HG02870 (cell line): Measurements from ENCODE around the gene CDS2.

Experiments
- ATAC-seq: cut with Tn5 transposase; IDR thresholded peaks from one replicate; pipeline ENCODE4 v1.9.1; 2021; ENCODE audit warnings: mild to moderate bottlenecking, moderate library complexity; ENCODE audit not compliant: unreplicated experiment

Gene CDS2

GRCh38 chr20:5177071-5177470, 50.3 kb downstream of the CDS2 start:
- no peak for ATAC-seq

DNA sequence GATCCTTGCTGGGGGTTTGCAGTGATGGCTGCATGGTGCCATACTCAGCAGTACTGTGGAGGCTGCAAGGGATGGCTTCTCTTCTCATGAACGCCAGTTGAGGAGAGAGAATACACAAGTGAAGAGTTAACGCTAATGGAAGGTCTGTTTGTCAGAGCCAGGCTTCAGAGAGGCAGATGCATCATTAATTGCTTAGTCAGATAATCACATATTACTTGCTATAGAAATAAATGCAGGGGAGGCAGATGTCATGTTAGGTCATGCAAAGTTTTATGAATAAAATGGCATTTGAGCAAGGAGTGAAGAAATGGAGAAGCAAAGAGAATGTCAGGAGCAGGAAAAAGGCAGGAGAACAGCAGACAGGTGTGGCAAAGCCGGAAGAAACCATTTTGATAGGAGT, 51.2 kb downstream of the CDS2 start:
- ATAC-seq, result no peak

GRCh38 chr20:5180421-5180820, 53.6 kb downstream of the CDS2 start:
- no peak for ATAC-seq

DNA sequence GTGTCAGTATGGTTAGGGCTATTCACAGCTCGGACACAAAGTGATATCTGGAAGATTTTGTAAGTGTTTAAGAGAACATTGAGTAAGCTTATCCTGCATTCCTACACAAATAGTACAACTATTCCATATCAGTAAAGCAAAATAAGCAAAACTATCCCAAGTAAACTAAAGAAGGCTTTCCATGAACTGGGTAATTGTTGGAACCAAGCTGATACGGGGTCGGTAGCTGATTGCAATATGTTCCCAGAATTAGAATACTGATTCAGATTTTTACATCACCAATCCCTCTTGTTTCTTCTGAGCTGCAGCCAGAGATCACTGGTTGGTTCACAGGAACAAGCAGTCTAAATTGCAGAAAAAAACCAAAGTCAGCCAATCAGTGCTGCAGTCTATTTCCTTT, 54.1 kb downstream of the CDS2 start:
- no peak for ATAC-seq

DNA sequence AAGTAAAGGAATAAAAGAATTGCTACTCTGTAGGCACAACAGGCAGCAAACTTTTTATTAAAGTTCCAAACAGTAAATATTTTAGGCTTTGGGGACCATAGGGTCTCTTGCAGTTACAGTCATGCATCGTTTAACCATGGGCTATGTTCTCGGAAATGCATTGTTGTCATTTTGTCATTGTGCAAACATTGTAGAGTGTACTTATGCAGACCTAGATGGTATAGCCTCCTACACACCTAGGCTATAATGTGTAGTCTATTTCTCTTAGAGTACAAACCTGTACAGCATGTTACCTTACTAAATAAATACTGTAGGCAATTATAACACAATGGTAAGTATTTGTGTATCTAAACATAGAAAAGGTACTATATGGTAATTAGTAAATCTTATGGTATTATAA, 54.7 kb downstream of the CDS2 start:
- no peak for ATAC-seq

DNA sequence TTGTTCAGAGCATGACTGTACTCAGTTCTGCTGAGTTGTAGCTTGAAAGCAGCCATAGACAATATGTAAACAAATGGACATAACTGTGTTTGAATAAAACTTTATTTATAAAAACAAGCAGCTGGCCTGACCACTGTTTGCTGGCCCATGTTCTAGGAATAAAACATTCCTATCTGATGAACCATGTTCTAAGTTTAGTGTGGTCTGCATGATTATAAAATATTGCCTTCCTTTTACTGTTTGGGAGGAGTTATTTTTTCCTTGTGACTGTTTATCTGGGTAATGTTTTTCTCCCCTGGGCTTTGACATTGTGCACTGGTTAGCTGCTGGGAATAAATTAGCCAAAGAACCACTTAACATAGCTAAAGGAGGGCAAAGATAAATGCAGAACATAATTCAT, 55.1 kb downstream of the CDS2 start:
- ATAC-seq, result no peak

DNA sequence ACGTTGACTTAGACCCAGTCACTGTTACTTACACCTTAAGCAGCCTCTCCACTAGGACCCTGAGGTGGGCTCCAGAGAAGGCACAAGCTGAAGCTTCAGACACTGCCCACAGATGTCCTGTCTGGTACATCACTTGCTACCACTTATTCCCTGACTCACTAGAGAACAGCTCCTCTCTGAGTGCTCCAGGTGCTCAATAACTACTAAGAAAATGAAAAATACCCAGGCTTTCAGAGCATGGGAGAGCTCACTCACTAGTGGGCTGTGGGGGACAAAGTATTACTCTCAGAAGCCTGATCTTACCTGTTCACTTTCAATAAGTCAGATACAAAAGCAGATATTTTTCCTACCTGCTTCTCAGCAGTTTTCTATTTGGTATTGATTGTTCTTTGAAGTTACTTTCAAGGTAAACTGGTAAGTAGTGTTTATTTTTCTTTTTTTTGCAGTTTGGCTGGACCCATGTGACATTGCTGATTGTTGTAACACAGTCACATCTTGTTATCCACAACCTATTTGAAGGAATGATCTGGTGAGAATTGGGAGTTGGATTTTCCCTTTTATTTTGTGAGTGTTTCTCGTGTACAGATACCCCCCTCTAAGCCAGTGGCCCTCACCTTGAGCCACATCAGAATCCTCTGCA, 55.9 kb downstream of the CDS2 start:
- no peak for ATAC-seq

- no peak for ATAC-seq
Observed at GRCh38 chr20:5183731-5184474, 57.1 kb downstream of the CDS2 start.

GRCh38 chr20:5184684-5185083, 57.9 kb downstream of the CDS2 start:
- ATAC-seq, result no peak

- no peak for ATAC-seq
Observed at GRCh38 chr20:5187122-5187521, 60.3 kb downstream of the CDS2 start.

- no peak for ATAC-seq
Observed at GRCh38 chr20:5188736-5189135, 61.9 kb downstream of the CDS2 start.

DNA sequence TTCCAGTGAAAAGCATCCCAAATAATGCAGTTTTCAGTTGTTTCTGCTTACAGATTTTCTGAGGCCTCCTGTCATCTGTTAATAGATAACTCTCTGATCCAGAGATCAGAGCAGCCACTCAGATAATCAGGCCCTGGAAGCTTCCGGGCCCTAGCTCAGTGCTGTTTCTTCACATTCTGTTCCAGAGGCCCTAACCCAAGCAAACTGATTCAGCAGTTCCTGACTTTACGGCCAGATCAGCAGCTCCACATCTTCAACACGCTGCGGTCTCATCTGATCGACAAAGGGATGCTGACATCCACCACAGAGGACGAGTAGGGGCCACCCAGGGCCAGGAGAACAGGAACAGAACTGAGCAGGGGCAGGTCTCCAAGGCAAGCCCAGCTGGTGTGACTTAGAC, 63.1 kb downstream of the CDS2 start:
- no peak for ATAC-seq

DNA sequence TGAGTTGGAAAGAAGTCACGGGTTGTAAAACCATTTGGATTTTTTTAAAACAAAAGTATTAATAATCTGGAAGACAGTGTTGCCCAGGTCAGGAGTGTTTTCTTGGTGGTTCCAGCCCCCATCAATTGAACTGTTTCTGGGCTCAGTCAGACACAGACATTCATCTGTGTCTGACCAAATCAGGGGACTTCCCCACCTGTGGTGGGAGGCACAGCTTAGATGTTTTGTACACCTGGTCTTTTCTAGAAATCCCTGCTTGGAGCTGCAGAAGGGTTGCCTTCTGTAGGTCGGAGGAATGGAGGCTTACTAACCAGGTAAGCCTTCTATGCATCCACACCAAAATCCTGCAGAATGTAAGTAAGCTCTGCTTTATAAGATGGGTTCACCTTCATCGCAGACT, 63.6 kb downstream of the CDS2 start:
- ATAC-seq, result peak; percentile 56

- peak; percentile 36 for ATAC-seq
Observed at GRCh38 chr20:5191829-5192569, 65.2 kb downstream of the CDS2 start.

GRCh38 chr20:5192570-5193431, 66.0 kb downstream of the CDS2 start:
- no peak for ATAC-seq

- no peak for ATAC-seq
Observed at GRCh38 chr20:5195655-5196054, 68.8 kb downstream of the CDS2 start.

GRCh38 chr20:5196149-5196548, 69.3 kb downstream of the CDS2 start:
- ATAC-seq, result no peak

DNA sequence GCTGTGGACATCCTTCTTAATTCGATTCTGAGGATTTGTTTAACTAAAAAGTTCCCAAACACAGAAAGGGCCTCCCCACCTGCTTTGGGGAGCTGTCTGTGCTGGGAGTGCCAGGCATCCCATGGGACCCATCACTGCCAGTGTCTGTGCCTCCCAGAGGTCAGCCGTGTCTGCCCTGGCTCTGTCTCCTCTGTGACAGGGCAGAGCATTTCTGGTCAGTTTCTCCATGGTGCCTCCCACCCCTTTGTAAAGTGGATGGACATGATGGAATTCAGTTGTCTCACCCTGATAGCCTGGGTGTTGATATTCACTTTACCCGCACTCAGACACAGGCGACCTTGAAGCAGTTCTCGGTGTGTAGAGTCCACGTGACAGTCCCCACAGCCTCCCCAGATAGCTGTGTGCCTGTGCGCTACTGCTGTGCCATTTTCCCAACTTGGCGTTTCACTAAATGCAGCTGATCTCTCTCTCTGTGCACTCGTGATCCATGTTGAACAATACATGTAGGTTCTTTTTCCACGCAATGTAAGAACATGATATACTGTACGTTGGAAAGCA, 70.5 kb downstream of the CDS2 start:
- ATAC-seq, result no peak

- no peak for ATAC-seq
Observed at GRCh38 chr20:5197847-5198650, 71.2 kb downstream of the CDS2 start.

DNA sequence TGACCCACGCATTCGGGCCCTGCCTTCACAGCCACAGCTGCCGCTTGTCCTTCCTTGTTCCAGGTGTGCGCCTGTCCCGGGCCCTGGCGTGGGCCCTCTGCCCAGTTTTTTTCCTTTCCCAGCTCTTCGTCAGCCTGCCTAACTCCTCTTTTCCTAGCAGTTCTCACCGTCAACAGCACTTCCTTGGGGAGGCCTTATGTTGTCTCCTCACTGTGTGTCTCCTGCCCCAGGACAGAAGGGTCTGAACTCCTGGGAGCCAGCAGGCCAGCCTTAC, 71.8 kb downstream of the CDS2 start:
- ATAC-seq, result no peak
